ENCODE results near the gene NXN.

NXN gene

DNA sequence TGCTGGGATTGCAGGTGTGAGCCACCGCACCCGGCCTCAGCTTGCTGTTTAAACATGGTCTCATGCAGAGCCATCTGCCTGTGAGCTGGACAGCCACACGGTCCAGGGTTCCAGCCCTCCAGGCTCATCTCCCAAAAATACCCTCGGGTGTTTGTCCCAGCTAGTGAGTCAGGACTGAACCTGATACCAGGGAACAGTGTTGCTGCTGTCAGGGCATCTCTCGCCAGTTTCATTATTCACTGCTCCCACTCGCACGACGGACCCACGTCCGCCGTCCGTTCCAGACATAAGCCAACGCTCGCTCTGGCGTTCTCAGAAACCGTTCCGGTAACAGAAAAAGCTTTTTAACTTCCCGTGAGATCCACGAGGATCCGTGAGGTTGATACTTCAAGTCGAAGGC, 77.6 kb downstream of the NXN start:
- TF ChIP-seq ZFX (IDR thresholded peaks at IDR 0.05; ENCODE audit: borderline replicate concordance): no peak
- TF ChIP-seq, protein P1, sequence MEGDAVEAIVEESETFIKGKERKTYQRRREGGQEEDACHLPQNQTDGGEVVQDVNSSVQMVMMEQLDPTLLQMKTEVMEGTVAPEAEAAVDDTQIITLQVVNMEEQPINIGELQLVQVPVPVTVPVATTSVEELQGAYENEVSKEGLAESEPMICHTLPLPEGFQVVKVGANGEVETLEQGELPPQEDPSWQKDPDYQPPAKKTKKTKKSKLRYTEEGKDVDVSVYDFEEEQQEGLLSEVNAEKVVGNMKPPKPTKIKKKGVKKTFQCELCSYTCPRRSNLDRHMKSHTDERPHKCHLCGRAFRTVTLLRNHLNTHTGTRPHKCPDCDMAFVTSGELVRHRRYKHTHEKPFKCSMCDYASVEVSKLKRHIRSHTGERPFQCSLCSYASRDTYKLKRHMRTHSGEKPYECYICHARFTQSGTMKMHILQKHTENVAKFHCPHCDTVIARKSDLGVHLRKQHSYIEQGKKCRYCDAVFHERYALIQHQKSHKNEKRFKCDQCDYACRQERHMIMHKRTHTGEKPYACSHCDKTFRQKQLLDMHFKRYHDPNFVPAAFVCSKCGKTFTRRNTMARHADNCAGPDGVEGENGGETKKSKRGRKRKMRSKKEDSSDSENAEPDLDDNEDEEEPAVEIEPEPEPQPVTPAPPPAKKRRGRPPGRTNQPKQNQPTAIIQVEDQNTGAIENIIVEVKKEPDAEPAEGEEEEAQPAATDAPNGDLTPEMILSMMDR (IDR thresholded peaks at IDR 0.05): no peak
- H3K27ac ChIP-seq: no peak overlapping the region

DNA sequence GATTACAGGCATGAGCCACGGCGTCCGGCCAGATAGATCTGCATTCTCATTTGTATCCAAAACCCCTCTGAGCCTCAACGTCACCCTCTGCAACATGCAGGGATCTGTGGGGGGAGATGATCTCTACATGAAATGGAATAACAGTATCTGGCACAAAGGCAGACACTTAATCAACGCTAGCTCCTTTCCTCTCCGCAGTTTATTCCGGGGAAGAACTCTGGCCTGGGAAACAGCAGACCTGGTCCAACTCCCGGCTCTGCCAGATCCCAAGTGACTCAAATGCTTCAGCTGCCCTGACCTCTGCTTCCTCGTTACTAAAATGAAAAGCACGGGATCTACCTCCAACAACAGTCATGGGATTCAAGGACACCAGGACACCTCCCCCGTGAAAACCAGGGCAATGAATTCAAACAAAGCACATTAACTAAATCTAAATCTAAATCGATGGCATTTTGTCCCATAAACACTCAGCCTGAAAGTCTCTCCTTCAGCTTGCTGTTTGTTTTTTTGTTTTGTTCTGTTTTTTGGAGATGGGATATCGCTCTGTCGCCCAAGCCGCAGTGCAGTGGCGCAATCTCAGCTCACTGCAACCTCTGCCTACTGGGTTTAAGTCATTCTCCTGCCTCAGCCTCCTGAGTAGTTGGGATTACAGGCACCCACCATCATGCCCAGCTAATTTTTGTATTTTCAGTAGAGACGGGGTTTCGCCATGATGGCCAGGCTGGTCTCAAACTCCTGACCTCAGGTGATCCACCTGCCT, 78.2 kb downstream of the NXN start:
- H3K27ac ChIP-seq: no peak overlapping the region
- no peak for TF ChIP-seq ZFX (IDR thresholded peaks at IDR 0.05; ENCODE audit: borderline replicate concordance)
- TF ChIP-seq, protein P1 (IDR thresholded peaks at IDR 0.05): no peak

DNA sequence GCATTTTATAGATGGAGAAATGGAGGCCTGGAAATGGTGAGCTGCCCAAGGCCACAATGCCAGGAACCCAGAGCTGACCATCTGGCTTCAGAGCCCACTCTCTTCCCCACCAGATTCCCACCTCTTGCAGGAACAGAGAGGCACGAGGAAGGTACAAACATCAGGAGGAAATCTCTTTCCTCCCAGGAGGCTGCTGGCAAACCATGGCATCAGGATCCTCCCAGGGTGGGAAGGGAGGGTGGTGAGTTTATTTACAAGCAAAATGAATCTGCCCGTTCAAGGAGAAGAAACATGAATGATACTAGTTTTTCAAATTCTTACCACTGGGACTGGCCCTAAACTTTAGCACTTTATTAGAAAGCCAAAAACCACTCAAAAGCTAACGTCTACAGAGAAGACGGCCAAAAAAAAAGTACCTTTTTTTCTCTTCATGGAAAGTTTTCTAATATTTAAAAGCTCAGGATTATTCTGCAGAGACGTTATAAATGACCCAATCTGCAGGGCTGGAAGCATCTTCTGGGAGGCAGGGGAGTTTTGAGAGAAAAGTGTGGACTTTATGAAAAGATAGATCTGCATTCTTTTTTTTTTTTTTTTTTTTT, 79.1 kb downstream of the NXN start:
- TF ChIP-seq ZFX (IDR thresholded peaks at IDR 0.05; ENCODE audit: borderline replicate concordance): no peak
- H3K27ac ChIP-seq: no peak overlapping the region

DNA sequence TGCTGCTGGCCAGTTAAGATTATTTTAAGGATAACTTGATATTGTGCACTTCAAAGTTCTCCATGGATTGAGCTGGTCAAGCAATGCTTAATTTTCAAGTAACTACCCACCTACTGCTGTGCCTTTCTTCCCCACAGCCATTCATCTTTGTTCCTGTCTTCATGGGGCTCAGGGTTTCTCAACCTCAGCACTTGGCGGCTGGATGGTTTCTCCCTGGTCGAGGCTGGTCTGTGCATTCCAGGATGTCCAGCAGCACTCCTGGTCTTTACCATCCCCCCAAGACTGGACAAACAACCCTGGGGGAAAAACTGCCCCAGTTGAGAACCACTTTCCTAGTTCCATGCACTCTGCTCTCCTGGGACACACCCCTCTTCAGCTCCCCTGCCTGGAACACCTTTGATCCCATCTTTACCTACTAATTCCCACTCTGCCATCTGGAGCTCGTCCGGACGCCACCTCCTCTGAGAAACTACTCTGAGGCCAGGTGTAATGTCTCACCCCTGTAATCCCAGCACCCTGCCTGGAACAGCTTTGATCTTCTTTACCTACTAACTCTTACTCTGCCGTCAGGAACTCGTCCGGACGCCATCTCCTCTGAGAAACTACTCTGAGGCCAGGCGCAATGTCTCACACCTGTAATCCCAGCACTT, 81.5 kb downstream of the NXN start:
- TF ChIP-seq, protein P1 (IDR thresholded peaks at IDR 0.05): no peak
- TF ChIP-seq ZFX (IDR thresholded peaks at IDR 0.05; ENCODE audit: borderline replicate concordance): no peak
- no peak overlapping the region for H3K27ac ChIP-seq

DNA sequence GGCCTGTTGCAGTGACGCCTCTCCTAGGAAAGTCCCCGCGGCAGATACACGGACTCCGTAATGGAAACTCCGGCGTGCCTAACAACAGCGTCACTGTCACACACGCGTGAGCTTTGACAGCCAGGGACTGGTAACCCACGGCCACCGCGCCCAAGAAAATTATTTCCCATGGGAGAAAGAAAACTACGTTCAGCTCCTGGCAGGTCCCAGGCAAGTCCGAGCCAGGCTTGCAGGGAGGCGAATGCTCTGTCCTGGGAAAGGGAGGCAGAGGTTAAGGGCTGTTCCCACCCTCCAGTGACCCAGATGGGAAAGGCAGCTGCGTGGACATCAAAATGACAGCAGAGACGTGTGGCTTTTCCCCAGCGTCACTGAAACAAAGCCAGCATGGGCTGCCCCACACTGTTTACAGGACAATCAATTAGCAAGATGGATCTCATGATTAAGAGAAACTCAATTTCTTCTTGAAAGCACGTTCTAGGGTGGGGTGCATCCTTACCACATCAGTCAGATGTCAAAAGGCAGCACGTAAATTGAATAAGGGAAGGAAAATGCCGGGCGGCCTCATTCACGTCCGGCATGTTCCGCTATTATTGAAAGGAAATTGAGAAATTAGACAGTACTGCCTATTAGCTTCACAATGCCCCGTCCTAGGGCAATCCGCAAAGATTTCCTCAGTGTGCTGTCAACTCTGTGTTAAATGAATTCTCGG, 82.5 kb downstream of the NXN start:
- TF ChIP-seq ZFX (IDR thresholded peaks at IDR 0.05; ENCODE audit: borderline replicate concordance): no peak
- TF ChIP-seq, protein P1 (IDR thresholded peaks at IDR 0.05): no peak
- H3K27ac ChIP-seq: no peak overlapping the region

DNA sequence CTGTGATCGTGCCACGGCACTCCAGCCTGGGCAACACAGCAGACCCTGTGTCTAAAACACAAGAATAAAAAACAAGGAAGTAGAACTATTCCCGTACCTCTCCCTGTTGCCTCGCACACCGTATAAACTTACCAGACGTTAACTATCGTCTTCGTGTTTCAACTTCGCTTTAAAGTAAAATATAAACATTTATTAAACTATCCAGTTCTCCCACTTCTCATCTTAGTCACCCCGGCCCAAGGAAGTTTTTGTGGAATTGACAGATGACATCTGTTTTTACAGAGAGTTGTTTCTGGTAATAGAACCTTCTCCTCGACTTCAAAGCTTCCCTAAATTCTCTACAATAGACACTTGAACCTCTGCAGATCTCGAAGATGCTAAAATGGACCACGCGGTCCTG, 83.1 kb downstream of the NXN start:
- TF ChIP-seq, protein P1 (IDR thresholded peaks at IDR 0.05): no peak
- no peak for TF ChIP-seq ZFX (IDR thresholded peaks at IDR 0.05; ENCODE audit: borderline replicate concordance)
- H3K27ac ChIP-seq: no peak overlapping the region

DNA sequence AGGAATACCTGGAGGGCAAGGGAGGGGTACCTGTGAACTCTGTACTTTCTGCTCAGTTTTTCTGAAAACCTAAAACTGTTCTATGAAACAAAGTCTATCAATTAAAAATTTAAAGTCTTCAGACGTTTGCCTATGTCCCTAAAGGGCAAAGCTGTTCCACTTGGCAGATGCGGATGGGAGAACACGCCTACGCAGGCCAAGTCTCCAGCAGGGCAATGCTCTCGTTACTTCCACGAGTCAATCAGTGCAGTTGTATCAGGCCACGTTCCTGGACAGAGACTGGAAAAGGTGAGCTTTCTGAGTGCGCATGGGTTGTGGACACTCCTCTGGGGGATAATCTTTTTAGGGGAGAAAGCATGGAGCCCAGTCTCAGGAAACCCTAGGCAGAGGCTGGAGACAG, 86.6 kb downstream of the NXN start:
- H3K27ac ChIP-seq: no peak overlapping the region

More for the DNA sequence above, 86.6 kb downstream of the NXN start:
- TF ChIP-seq ZFX (IDR thresholded peaks at IDR 0.05; ENCODE audit: borderline replicate concordance): no peak
- TF ChIP-seq, protein P1 (IDR thresholded peaks at IDR 0.05): no peak
